ENCODE results near the gene CHD5. TPM values are rescaled to one million over a fixed set of nuclear protein-coding genes. Genes with fewer than 3 reads are reported as not detected.
A peak's percentile ranks its signal among the peaks of the same experiment; 100 is the strongest.

The CHD5 gene
- total RNA-seq, 1 donor: 0.54 TPM

- DNase-seq (ENCODE audit: low read depth in 2 of 3, low spot score in 2 of 3): no peak
These were observed 59.1 kb downstream of the CHD5 start for GRCh38 chr1:6121021-6121421.

- DNase-seq (ENCODE audit: low read depth in 2 of 3, low spot score in 2 of 3): no peak
These were observed 61.7 kb downstream of the CHD5 start for GRCh38 chr1:6118415-6118814.

GRCh38 chr1:6117624-6118023 is 62.5 kb downstream of the CHD5 start:
- DNase-seq (ENCODE audit: low read depth in 2 of 3, low spot score in 2 of 3): no peak

- no peak for DNase-seq (ENCODE audit: low read depth in 2 of 3, low spot score in 2 of 3)
These were observed 63.1 kb downstream of the CHD5 start for GRCh38 chr1:6117064-6117463.

- no peak for DNase-seq (ENCODE audit: low read depth in 2 of 3, low spot score in 2 of 3)
These were observed 64.0 kb downstream of the CHD5 start for GRCh38 chr1:6116137-6116536.

- DNase-seq (ENCODE audit: low read depth in 2 of 3, low spot score in 2 of 3): no peak
These were observed 66.4 kb downstream of the CHD5 start for GRCh38 chr1:6113745-6114144.

- peak in 1 of 3 donors; percentile 63 for DNase-seq (ENCODE audit: low read depth in 2 of 3, low spot score in 2 of 3)
These were observed 67.0 kb downstream of the CHD5 start for GRCh38 chr1:6113116-6113515.

- DNase-seq (ENCODE audit: low read depth in 2 of 3, low spot score in 2 of 3): no peak
These were observed 67.5 kb downstream of the CHD5 start for GRCh38 chr1:6112690-6113005.

GRCh38 chr1:6111991-6112689 is 68.0 kb downstream of the CHD5 start:
- DNase-seq (ENCODE audit: low read depth in 2 of 3, low spot score in 2 of 3): no peak

GRCh38 chr1:6111571-6111970 is 68.5 kb downstream of the CHD5 start:
- no peak for DNase-seq (ENCODE audit: low read depth in 2 of 3, low spot score in 2 of 3)

GRCh38 chr1:6110326-6110725 is 69.8 kb downstream of the CHD5 start:
- no peak for DNase-seq (ENCODE audit: low read depth in 2 of 3, low spot score in 2 of 3)

- no peak for DNase-seq (ENCODE audit: low read depth in 2 of 3, low spot score in 2 of 3)
These were observed 70.4 kb downstream of the CHD5 start for GRCh38 chr1:6109688-6110087.

- DNase-seq (ENCODE audit: low read depth in 2 of 3, low spot score in 2 of 3): peak in 2 of 3 donors; percentile 72 to 83
These were observed 71.0 kb downstream of the CHD5 start for GRCh38 chr1:6108937-6109614.

- DNase-seq (ENCODE audit: low read depth in 2 of 3, low spot score in 2 of 3): no peak
These were observed 71.6 kb downstream of the CHD5 start for GRCh38 chr1:6108476-6108875.

- no peak for DNase-seq (ENCODE audit: low read depth in 2 of 3, low spot score in 2 of 3)
These were observed 72.4 kb downstream of the CHD5 start for GRCh38 chr1:6107409-6108356.

GRCh38 chr1:6106977-6107376 is 73.1 kb downstream of the CHD5 start:
- no peak for DNase-seq (ENCODE audit: low read depth in 2 of 3, low spot score in 2 of 3)

GRCh38 chr1:6106321-6106731 is 73.8 kb downstream of the CHD5 start:
- DNase-seq (ENCODE audit: low read depth in 2 of 3, low spot score in 2 of 3): no peak

- DNase-seq (ENCODE audit: low read depth in 2 of 3, low spot score in 2 of 3): no peak
These were observed 74.4 kb downstream of the CHD5 start for GRCh38 chr1:6105763-6106162.

GRCh38 chr1:6105218-6105679 is 74.9 kb downstream of the CHD5 start:
- no peak for DNase-seq (ENCODE audit: low read depth in 2 of 3, low spot score in 2 of 3)

GRCh38 chr1:6104631-6105030 is 75.5 kb downstream of the CHD5 start:
- DNase-seq (ENCODE audit: low read depth in 2 of 3, low spot score in 2 of 3): no peak

GRCh38 chr1:6103854-6104530 is 76.1 kb downstream of the CHD5 start:
- DNase-seq (ENCODE audit: low read depth in 2 of 3, low spot score in 2 of 3): no peak

Data from hematopoietic multipotent progenitor cell (in vitro differentiated cells).